ENCODE results near the gene PSMA2. TPM values are rescaled to one million over a fixed set of nuclear protein-coding genes. Genes with fewer than 3 reads are reported as not detected.

PSMA2 gene
- total RNA-seq, 2 experiments from 2014 or later: 38.8 to 41.0 TPM

DNA sequence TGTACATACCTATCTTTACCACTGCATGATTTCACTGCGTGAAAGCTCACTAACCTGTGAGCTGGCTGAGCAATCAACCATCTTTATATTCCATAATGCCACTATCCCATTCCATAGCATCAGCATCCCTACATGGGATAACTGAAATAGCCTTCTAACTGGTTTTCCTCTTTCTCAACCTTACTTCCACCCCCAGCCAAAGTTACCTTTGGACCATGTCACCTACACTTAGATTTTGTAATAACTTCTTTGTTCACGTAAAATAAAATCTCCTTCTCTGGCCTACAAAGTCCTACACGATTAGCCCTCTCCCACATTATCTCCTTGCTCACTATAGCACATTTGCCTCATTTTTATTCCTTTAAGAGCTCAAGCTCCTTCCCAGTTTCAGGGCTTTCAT, 2.5 kb downstream of the PSMA2 start:
- no peaks in the 10 kb centered on the region for H3K27me3 Mint-ChIP-seq
- no peaks in the 10 kb centered on the region for H3K27me3 ChIP-seq (ENCODE audit: control insufficient read depth in 1 of 2, insufficient read depth in 2 of 2, low read length in 2 of 2)
- ChIA-PET POLR2A (interaction anchor here (1.6 kb wide), 1 partner anchor 17 kb away, joined by 4 read pairs; no protein-coding TSS in a partner anchor), CTCF (interaction anchor here (1.4 to 1.8 kb wide), 2 partner anchors 11 to 17 kb away, joined by 3 to 5 read pairs; partner anchors contain the start of gene C7orf25)
- intact Hi-C loops (cut with DNase I, micrococcal nuclease): no loop called here
- no peaks in the 10 kb centered on the region for H3K9me3 Mint-ChIP-seq
- no peaks in the 10 kb centered on the region for H3K9me3 ChIP-seq (ENCODE audit: control insufficient read depth in 1 of 2, insufficient read depth in 1 of 2, low read length in 2 of 2)
- H3K27ac Mint-ChIP-seq: peak overlapping the region; percentile 10
- no peak for ATAC-seq (ENCODE audit: poor library complexity)
- no peak overlapping the region for H3K27ac ChIP-seq (ENCODE audit: low read depth in 1 of 2, low read length in 2 of 2)
- peaks cover 31% of the 10 kb centered on the region for H3K36me3 ChIP-seq (ENCODE audit: insufficient read depth, low read length)
- peak overlapping the region; percentile 13 for H3K4me3 Mint-ChIP-seq
- H3K4me1 Mint-ChIP-seq (ENCODE audit: low read depth): peaks cover 73% of the 10 kb centered on the region
- H3K4me3 ChIP-seq (ENCODE audit: low read length): no peak overlapping the region
- peaks cover 63% of the 10 kb centered on the region for H3K36me3 Mint-ChIP-seq (ENCODE audit: low read depth)
- TF ChIP-seq, protein P1, sequence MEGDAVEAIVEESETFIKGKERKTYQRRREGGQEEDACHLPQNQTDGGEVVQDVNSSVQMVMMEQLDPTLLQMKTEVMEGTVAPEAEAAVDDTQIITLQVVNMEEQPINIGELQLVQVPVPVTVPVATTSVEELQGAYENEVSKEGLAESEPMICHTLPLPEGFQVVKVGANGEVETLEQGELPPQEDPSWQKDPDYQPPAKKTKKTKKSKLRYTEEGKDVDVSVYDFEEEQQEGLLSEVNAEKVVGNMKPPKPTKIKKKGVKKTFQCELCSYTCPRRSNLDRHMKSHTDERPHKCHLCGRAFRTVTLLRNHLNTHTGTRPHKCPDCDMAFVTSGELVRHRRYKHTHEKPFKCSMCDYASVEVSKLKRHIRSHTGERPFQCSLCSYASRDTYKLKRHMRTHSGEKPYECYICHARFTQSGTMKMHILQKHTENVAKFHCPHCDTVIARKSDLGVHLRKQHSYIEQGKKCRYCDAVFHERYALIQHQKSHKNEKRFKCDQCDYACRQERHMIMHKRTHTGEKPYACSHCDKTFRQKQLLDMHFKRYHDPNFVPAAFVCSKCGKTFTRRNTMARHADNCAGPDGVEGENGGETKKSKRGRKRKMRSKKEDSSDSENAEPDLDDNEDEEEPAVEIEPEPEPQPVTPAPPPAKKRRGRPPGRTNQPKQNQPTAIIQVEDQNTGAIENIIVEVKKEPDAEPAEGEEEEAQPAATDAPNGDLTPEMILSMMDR (IDR thresholded peaks at IDR 0.05): no peak
- DNase-seq: no peak
- H3K4me1 ChIP-seq (ENCODE audit: insufficient read depth, low read length): peaks cover 28% of the 10 kb centered on the region

DNA sequence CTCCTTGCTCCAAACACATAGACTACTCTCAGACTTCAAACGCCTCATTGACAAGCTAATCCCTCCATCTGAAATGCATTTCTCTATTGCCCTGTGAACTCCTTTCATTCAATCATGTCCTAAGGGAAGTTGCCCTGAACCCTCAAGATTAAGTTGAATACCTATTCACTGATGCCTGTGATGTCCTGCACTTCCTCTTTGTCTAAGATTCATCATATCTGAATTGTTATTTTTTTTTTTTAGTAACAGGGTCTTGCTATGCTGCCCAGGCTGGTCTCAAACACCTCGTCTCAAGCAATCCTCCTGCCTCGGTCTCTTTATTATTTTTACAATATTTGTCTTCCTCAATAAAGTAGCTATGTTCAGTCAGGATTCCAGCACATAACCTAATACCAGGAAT, 3.2 kb downstream of the PSMA2 start:
- peaks cover 67% of the 10 kb centered on the region for H3K4me1 Mint-ChIP-seq (ENCODE audit: low read depth)
- no peak overlapping the region for H3K27ac ChIP-seq (ENCODE audit: low read depth in 1 of 2, low read length in 2 of 2)
- no peak for ATAC-seq (ENCODE audit: poor library complexity)

DNA sequence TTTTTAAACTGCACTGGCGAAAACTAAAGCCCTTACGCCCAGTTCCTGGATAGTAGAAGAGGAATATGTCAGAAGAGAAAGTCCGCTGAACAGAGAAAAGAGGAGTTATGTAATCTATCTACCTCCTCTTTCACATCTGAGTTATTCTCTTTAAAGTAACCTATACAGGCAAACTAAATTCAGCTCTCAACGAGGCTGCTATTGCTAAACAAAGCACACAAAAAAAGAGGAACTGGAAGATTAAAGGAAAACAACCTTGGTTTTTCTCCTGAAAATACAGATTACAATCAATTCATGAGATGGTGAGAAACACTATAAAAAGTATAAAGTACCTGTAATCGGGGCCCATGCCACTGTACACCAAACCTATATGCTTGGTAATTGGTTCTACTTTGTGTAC, 5.8 kb downstream of the PSMA2 start:
- Histone ChIP-seq H3K36me3 (ENCODE audit: insufficient read depth, low read length) (peaks cover 63% of the 10 kb centered on the region), H3K4me3 (ENCODE audit: low read length) (no peak overlapping the region), H3K4me1 (ENCODE audit: insufficient read depth, low read length) (peaks cover 12% of the 10 kb centered on the region), H3K9me3 (ENCODE audit: control insufficient read depth in 1 of 2, insufficient read depth in 1 of 2, low read length in 2 of 2) (no peaks in the 10 kb centered on the region), H3K27me3 (ENCODE audit: control insufficient read depth in 1 of 2, insufficient read depth in 2 of 2, low read length in 2 of 2) (no peaks in the 10 kb centered on the region), H3K27ac (ENCODE audit: low read depth in 1 of 2, low read length in 2 of 2) (no peak overlapping the region)
- H3K27me3 Mint-ChIP-seq: no peaks in the 10 kb centered on the region
- POLR2A ChIA-PET: no interaction called here
- peaks cover 45% of the 10 kb centered on the region for H3K4me1 Mint-ChIP-seq (ENCODE audit: low read depth)
- peaks cover 75% of the 10 kb centered on the region for H3K36me3 Mint-ChIP-seq (ENCODE audit: low read depth)
- no peak overlapping the region for H3K4me3 Mint-ChIP-seq
- H3K27ac Mint-ChIP-seq: no peak overlapping the region
- no peaks in the 10 kb centered on the region for H3K9me3 Mint-ChIP-seq
- TF ChIP-seq, protein P1 (IDR thresholded peaks at IDR 0.05): no peak
- intact Hi-C loops (cut with DNase I, micrococcal nuclease): no loop called here
- ATAC-seq (ENCODE audit: poor library complexity) (no peak), DNase-seq (no peak)
- CTCF ChIA-PET: no interaction called here

More for the DNA sequence above, 3.2 kb downstream of the PSMA2 start:
- intact Hi-C loops (cut with DNase I, micrococcal nuclease): no loop called here
- Mint-ChIP-seq H3K36me3 (ENCODE audit: low read depth) (peaks cover 70% of the 10 kb centered on the region), H3K27me3 (no peaks in the 10 kb centered on the region), H3K9me3 (no peaks in the 10 kb centered on the region), H3K4me3 (no peak overlapping the region), H3K27ac (no peak overlapping the region)
- no peaks in the 10 kb centered on the region for H3K27me3 ChIP-seq (ENCODE audit: control insufficient read depth in 1 of 2, insufficient read depth in 2 of 2, low read length in 2 of 2)
- ChIA-PET CTCF (interaction anchor here (1.4 kb wide), 1 partner anchor 17 kb away, joined by 3 read pairs; the partner anchor contains the start of gene C7orf25), POLR2A (interaction anchor here (1.6 kb wide), 1 partner anchor 16 kb away, joined by 4 read pairs; no protein-coding TSS in a partner anchor)
- peaks cover 24% of the 10 kb centered on the region for H3K4me1 ChIP-seq (ENCODE audit: insufficient read depth, low read length)
- TF ChIP-seq, protein P1 (IDR thresholded peaks at IDR 0.05): no peak
- H3K9me3 ChIP-seq (ENCODE audit: control insufficient read depth in 1 of 2, insufficient read depth in 1 of 2, low read length in 2 of 2): no peaks in the 10 kb centered on the region
- DNase-seq: no peak
- peaks cover 38% of the 10 kb centered on the region for H3K36me3 ChIP-seq (ENCODE audit: insufficient read depth, low read length)
- no peak overlapping the region for H3K4me3 ChIP-seq (ENCODE audit: low read length)
